ENCODE data around the gene ESRRA.

The ESRRA gene

GRCh38 chr11:64291262-64291751 is 14.0 kb upstream of the ESRRA start, which contains the start of gene KCNK4:
KCNK4 (plus strand) TSS chr11:64291302; CDS start chr11:64293019, 1,717 bp downstream.
- TF ChIP-seq CTCF (IDR thresholded peaks at IDR 0.05; ENCODE audit: control extremely low read depth, extremely low read depth, low read depth, missing control alignments) = no peak
- ChIA-PET POLR2A (no interaction called here), CTCF (interaction anchor here (14.3 kb wide), 1 partner anchor 12 kb away, joined by 186 read pairs; the partner anchor contains the start of genes CATSPERZ and ESRRA)
- no peak for DNase-seq (ENCODE audit: extremely low spot score)

DNA sequence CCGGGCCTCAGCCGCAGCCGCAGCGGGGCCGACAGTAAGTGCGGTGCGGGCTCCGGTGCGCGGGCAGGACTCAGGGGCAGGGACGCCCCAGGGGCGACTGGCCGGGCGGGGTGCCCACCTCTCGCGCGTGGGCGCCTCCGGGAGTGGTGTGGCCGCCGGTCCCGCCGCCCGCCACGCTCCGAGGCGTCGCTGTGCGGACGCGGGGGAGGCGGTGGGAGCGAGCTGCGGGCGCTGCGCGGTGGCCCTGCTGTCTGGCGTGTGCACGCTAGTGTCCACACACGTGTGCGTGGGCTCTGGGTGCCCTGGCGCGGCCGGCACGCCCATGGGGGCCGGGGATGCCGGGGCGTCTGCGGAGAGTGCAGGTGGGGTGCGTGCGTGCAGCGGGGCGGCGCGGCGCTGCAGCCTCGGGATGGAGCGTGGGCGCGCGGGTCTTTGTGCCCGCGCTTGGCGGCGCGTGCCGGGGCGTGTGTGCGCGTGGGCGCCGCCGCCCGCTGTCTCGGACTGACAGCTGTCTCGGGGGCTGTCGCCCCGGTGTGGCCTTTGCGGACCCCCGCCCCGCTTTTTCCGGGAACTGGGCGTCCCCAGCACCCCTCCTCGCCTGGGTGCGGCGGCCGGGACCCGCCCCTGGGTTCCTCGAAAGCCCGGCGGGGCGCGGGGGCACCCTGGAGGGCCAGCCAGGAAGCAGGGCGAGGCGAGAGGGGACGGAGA is 13.4 kb upstream of the ESRRA start:
- ChIA-PET POLR2A (no interaction called here), CTCF (interaction anchor here (14.3 kb wide), 1 partner anchor 11 kb away, joined by 186 read pairs; the partner anchor contains the start of genes CATSPERZ and ESRRA)
- DNase-seq (ENCODE audit: extremely low spot score) = no peak
- TF ChIP-seq CTCF (IDR thresholded peaks at IDR 0.05; ENCODE audit: control extremely low read depth, extremely low read depth, low read depth, missing control alignments) = no peak

GRCh38 chr11:64292460-64293254 is 12.7 kb upstream of the ESRRA start:
- DNase-seq (ENCODE audit: extremely low spot score) = no peak
- ChIA-PET CTCF (interaction anchor here (14.3 kb wide), 1 partner anchor 10 kb away, joined by 186 read pairs; the partner anchor contains the start of genes CATSPERZ and ESRRA), POLR2A (no interaction called here)
- TF ChIP-seq CTCF (IDR thresholded peaks at IDR 0.05; ENCODE audit: control extremely low read depth, extremely low read depth, low read depth, missing control alignments) = no peak

DNA sequence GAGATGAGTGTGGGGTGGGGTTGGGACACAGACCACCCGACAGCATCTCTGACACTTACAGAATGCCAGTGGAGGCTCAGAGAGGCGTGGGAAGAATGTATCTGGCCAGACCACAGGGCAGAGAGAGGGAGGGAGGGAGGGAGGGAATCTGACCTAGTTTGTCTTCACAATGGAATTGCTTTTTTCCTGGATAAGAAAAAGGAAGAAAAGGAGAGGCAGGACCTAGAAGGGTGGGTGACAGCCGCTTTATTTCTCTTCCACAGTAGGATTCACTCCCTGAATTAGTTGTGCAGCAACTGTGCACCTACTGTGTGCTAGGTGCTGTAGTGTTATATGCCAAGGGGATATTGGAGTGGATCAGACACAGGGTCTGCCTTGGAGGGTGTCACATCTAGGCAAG is 10.6 kb upstream of the ESRRA start:
- ChIA-PET CTCF (interaction anchor here (14.3 kb wide), 1 partner anchor 8 kb away, joined by 186 read pairs; the partner anchor contains the start of genes CATSPERZ and ESRRA), POLR2A (interaction anchor here (0.6 to 0.7 kb wide), 2 partner anchors 8 to 28 kb away, joined by 6 read pairs; no protein-coding TSS in a partner anchor)
- no peak for DNase-seq (ENCODE audit: extremely low spot score)
- TF ChIP-seq CTCF (IDR thresholded peaks at IDR 0.05; ENCODE audit: control extremely low read depth, extremely low read depth, low read depth, missing control alignments) = no peak

DNA sequence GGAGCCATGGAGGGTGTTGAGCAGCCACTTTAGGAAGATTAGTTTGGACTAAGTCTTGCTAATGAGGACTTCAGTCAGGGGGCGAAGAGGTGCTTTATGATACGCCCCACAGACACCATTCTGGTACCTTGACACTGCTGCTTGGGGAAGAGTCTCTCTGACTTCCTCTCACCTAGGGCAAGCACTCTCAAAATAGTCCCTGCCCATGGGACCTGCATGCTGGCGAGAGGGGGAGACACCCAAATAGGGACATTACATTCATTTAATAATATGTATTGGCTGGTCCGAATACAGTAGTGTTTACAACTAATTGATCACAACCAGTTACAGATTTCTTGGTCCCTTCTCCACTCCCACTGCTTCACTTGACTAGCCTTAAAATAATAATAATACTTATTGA is 9.6 kb upstream of the ESRRA start:
- POLR2A ChIA-PET = no interaction called here
- no peak for TF ChIP-seq CTCF (IDR thresholded peaks at IDR 0.05; ENCODE audit: control extremely low read depth, extremely low read depth, low read depth, missing control alignments)

GRCh38 chr11:64296236-64296635 is 9.1 kb upstream of the ESRRA start:
- TF ChIP-seq CTCF (IDR thresholded peaks at IDR 0.05; ENCODE audit: control extremely low read depth, extremely low read depth, low read depth, missing control alignments) = no peak
- POLR2A ChIA-PET = no interaction called here
- no peak for DNase-seq (ENCODE audit: extremely low spot score)
- CTCF ChIA-PET = interaction anchor here (0.8 to 1.2 kb wide), 3 partner anchors 8 to 44 kb away, joined by 3 read pairs; partner anchors contain the start of genes ESRRA and PLCB3

More for the DNA sequence above, 9.6 kb upstream of the ESRRA start:
- CTCF ChIA-PET = interaction anchor here (0.8 to 14.3 kb wide), 3 partner anchors 7 to 44 kb away, joined by 3 to 186 read pairs (median 3); partner anchors contain the start of genes CATSPERZ, ESRRA and PLCB3
- DNase-seq (ENCODE audit: extremely low spot score) = no peak
